ENCODE data around the gene IL12RB2. TPM values are rescaled to one million over a fixed set of nuclear protein-coding genes. Genes with fewer than 3 reads are reported as not detected.

IL12RB2 gene
- total and polyA plus RNA-seq, 10 of the 15 experiments (the other 5 are each of a cell fraction or from before 2014, with no cell fraction given) = 0.15 to 1.1 (median 0.54) TPM; not detected in 1

DNA sequence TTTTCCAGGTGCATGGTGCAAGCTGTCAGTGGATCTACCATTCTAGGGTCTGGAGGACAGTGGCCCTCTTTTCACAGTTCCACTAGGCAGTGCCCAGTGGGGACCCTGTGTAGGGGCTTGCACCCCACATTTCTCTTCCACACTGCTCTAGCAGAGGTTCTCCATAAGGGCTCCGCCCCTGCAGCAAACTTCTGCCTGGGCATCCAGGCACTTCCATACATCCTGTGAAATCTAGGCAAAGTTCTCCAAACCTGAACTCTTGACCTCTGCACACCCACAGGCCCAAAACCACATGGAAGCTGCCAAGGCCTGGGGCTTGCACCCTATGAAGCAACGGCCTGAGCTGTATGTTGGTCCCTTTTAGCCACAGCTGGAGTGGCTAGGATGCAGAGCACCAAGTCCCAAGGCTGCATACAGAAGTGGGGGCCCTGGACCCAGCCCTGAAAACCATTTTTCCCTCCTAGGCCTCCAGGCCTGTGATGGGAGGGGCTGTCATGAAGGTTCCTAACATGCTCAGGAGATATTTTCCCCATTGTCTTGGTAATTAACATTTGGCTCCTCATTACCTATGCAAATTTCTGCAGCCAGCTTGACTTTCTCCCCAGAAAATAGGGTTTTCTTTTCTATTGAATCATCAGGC is 76.4 kb downstream of the IL12RB2 start (continued):
- TF ChIP-seq, protein P1, sequence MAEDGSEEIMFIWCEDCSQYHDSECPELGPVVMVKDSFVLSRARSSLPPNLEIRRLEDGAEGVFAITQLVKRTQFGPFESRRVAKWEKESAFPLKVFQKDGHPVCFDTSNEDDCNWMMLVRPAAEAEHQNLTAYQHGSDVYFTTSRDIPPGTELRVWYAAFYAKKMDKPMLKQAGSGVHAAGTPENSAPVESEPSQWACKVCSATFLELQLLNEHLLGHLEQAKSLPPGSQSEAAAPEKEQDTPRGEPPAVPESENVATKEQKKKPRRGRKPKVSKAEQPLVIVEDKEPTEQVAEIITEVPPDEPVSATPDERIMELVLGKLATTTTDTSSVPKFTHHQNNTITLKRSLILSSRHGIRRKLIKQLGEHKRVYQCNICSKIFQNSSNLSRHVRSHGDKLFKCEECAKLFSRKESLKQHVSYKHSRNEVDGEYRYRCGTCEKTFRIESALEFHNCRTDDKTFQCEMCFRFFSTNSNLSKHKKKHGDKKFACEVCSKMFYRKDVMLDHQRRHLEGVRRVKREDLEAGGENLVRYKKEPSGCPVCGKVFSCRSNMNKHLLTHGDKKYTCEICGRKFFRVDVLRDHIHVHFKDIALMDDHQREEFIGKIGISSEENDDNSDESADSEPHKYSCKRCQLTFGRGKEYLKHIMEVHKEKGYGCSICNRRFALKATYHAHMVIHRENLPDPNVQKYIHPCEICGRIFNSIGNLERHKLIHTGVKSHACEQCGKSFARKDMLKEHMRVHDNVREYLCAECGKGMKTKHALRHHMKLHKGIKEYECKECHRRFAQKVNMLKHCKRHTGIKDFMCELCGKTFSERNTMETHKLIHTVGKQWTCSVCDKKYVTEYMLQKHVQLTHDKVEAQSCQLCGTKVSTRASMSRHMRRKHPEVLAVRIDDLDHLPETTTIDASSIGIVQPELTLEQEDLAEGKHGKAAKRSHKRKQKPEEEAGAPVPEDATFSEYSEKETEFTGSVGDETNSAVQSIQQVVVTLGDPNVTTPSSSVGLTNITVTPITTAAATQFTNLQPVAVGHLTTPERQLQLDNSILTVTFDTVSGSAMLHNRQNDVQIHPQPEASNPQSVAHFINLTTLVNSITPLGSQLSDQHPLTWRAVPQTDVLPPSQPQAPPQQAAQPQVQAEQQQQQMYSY (CRISPR knock-in tag; IDR thresholded peaks at IDR 0.05) = no peak
- TF ChIP-seq EZH2 (IDR thresholded peaks at IDR 0.05; ENCODE audit: borderline replicate concordance, control insufficient read depth, low read depth, low read length) = no peak

DNA sequence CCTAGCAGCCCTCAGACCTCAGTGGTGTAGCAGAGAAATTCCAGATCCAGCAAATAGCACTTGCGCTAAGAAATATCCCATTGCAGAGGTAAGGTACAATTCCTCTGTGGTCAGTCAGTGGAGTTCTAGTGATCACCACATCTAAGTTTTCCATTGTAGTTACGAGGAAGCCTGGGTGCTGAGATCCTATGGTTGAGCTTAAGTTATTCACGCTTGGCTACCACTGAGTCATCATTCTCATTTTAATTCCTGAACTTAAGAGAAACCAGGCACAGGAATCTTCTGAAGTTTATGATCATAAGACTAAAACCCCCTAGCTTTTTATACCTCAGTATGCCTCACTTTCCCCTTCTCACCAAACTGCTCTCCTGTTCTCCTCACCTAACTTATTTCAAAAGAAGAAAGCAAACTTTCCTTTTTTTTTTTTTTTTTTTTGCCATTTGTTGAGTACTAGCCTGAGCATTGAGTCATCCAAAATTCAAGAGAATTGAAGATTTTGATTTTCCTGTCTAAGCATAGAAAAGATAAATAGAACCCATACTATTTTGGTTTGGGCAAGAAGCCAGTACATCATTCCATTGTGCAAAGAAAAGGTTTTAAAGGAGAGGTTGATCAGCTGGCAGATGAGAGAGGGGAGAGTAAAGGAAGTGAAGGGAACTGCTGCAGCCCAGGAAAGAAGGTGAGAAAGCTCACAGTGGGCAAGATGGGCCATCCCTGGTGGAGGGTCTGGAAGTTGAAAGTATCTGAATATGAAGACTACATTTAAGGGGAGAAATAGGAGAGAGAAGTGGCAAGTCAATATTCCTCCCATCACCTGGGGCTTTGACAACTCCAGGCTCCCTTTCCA is 82.6 kb downstream of the IL12RB2 start:
- ATAC-seq = no peak
- no peak for TF ChIP-seq TBL1XR1 (IDR thresholded peaks at IDR 0.05; ENCODE audit: low read depth, low read length)
- no peak for TF ChIP-seq WRNIP1 (IDR thresholded peaks at IDR 0.05; ENCODE audit: borderline replicate concordance, low read depth, low read length)
- TF ChIP-seq SUZ12 (IDR thresholded peaks at IDR 0.05; ENCODE audit: unreplicated experiment) = no peak
- no peak for TF ChIP-seq EED (IDR thresholded peaks at IDR 0.05; ENCODE audit: low read depth)

More for the DNA sequence above, 82.6 kb downstream of the IL12RB2 start:
- Histone ChIP-seq H3K4me1 (ENCODE audit: control insufficient read depth, insufficient read depth, low read length) (no peaks in the 10 kb centered on the region), H3K9me3 (replicated peaks; ENCODE audit: control insufficient read depth, insufficient read depth, low read length) (peaks cover 2% of the 10 kb centered on the region; the same call in 1 of the 3 replicates), H3K27me3 (replicated peaks in 1 of 2; ENCODE audit: control insufficient read depth in 2 of 2, insufficient read depth in 2 of 2, low read length in 1 of 2) (no peaks in the 10 kb centered on the region), H3K27ac (ENCODE audit: control insufficient read depth, insufficient read depth) (no peak overlapping the region), H3K36me3 (ENCODE audit: control insufficient read depth in 2 of 2, insufficient read depth in 2 of 2, low read length in 1 of 2) (no peaks in the 10 kb centered on the region), H3K79me2 (ENCODE audit: control insufficient read depth, insufficient read depth, low read length) (no peaks in the 10 kb centered on the region), H3K4me2 (ENCODE audit: control insufficient read depth, insufficient read depth) (no peak overlapping the region), H2AFZ (ENCODE audit: control insufficient read depth, low read depth, low read length) (no peak overlapping the region), H3K4me3 (no peak overlapping the region), H4K20me1 (ENCODE audit: control insufficient read depth, insufficient read depth) (no peaks in the 10 kb centered on the region), H3K9ac (ENCODE audit: control insufficient read depth, insufficient read depth, low read length) (no peak overlapping the region)
- BruUV-seq (replicated peaks) = no TSS peak
- DNase-seq (ENCODE audit: low read depth, low spot score) (no peak), FAIRE-seq (no peak)
- RAD21 ChIA-PET (ENCODE audit: unreplicated experiment) = interaction anchor here (0.6 to 0.7 kb wide), 2 partner anchors 9 to 111 kb away, joined by 3 to 4 read pairs; no protein-coding TSS in a partner anchor
- SMC1A ChIA-PET (ENCODE audit: uncharacterized antibody, unreplicated experiment) = no interaction called here
- CTCF ChIA-PET = no interaction called here
- in situ Hi-C loops (cut with MboI) = no loop called here
- 100% methylated on average over 3 of the region's 3 CpGs for WGBS (ENCODE audit: insufficient coverage, insufficient replicate concordance, low lambda C conversion rate, missing lambda C conversion rate)
- POLR2A ChIA-PET = interaction anchor here (0.6 kb wide), 1 partner anchor 1609 kb away, joined by 7 read pairs; no protein-coding TSS in a partner anchor
- intact Hi-C loops (cut with micrococcal nuclease; ENCODE audit: unreplicated experiment) = no loop called here
